NT2/D1 (cell line): ENCODE results near the gene SOX10.

Experiments
- DNase-seq: peaks from one replicate; pipeline ENCODE4 v3.0.0-alpha.2; 2011; ENCODE audit warnings: low read depth, low spot score
- H3K27me3 ChIP-seq: 2 replicates; pipeline ENCODE4 v1.6.0; 2011; ENCODE audit warnings: mild to moderate bottlenecking; ENCODE audit not compliant: insufficient read length, insufficient read depth
- H3K36me3 ChIP-seq: 2 replicates; pipeline ENCODE4 v1.6.1; 2011; ENCODE audit warnings: mild to moderate bottlenecking, low read length, mixed read lengths; ENCODE audit not compliant: insufficient read depth, insufficient read length
- H3K4me1 ChIP-seq: 2 replicates; pipeline ENCODE4 v1.5.1; 2011; ENCODE audit not compliant: insufficient read depth, insufficient read length
- H3K4me3 ChIP-seq: 2 replicates; pipeline ENCODE4 v1.5.1; 2011; ENCODE audit warnings: low read depth; ENCODE audit not compliant: insufficient read length
- H3K9ac ChIP-seq: 2 replicates; pipeline ENCODE4 v1.6.0; 2011; ENCODE audit warnings: low read depth; ENCODE audit not compliant: insufficient read length
- H3K9me3 ChIP-seq: 2 replicates; pipeline ENCODE4 v1.5.1; 2011; ENCODE audit warnings: mild to moderate bottlenecking, low read length; ENCODE audit not compliant: insufficient read depth
- SUZ12 ChIP-seq: IDR thresholded peaks from 2 replicates; pipeline ENCODE4 v1.6.1; 2011; ENCODE audit not compliant: insufficient read length, insufficient read depth; ENCODE audit errors: extremely low read depth
- YY1 ChIP-seq: IDR thresholded peaks from 2 replicates; pipeline ENCODE4 v1.6.1; 2011; ENCODE audit not compliant: insufficient read length, insufficient read depth
- ZNF274 ChIP-seq: IDR thresholded peaks from 2 replicates; pipeline ENCODE4 v1.6.1; 2011; ENCODE audit warnings: mild to moderate bottlenecking, low read depth, low read length

Gene SOX10

GRCh38 chr22:37971475-37972434, 12.6 kb downstream of the SOX10 start:
- TF ChIP-seq ZNF274 (no peak), SUZ12 (no peak), YY1 (no peak)
- H3K9me3 ChIP-seq, result no peaks in the 10 kb centered on the region
- H3K9ac ChIP-seq, result no peak overlapping the region
- no peaks in the 10 kb centered on the region for H3K27me3 ChIP-seq
- no peak overlapping the region for H3K4me3 ChIP-seq
- peaks cover 19% of the 10 kb centered on the region for H3K4me1 ChIP-seq
- peaks cover 41% of the 10 kb centered on the region for H3K36me3 ChIP-seq
- DNase-seq, result peak; percentile 42

DNA sequence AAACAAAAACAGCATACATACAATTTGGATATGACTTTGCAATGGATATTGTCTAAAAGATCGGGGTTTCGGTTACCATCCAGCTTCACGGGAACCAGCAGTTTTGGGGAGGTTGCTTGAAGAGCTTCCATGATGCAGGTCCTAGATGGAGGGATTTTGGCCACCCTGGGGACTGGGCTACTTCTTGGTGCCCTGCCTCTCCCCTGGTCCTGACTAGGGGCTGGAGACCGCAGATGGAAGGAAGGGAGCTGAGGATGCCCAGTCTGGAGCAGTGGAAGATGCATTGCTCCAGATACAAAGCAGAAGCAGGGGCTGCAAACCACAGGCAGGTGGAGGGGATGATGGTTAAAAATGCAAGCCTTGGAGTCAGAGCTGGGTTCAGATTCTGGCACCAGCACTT, 13.5 kb downstream of the SOX10 start:
- no peak for DNase-seq
- Histone ChIP-seq H3K4me1 (peaks cover 20% of the 10 kb centered on the region), H3K4me3 (no peak overlapping the region), H3K9me3 (no peaks in the 10 kb centered on the region), H3K9ac (peak overlapping the region; percentile 44), H3K27me3 (no peaks in the 10 kb centered on the region), H3K36me3 (peaks cover 47% of the 10 kb centered on the region)
- TF ChIP-seq YY1 (no peak), SUZ12 (no peak), ZNF274 (no peak)

- no peak for DNase-seq
- H3K36me3 ChIP-seq, result peaks cover 49% of the 10 kb centered on the region
Observed at GRCh38 chr22:37968452-37969251, 15.7 kb downstream of the SOX10 start.

GRCh38 chr22:37967637-37968451, 16.5 kb downstream of the SOX10 start:
- H3K27me3 ChIP-seq, result no peaks in the 10 kb centered on the region
- H3K9ac ChIP-seq, result no peak overlapping the region
- H3K36me3 ChIP-seq, result peaks cover 49% of the 10 kb centered on the region
- no peaks in the 10 kb centered on the region for H3K9me3 ChIP-seq
- no peak overlapping the region for H3K4me3 ChIP-seq
- DNase-seq, result no peak
- no peak for TF ChIP-seq ZNF274
- no peak for TF ChIP-seq YY1
- TF ChIP-seq SUZ12, result no peak
- H3K4me1 ChIP-seq, result peaks cover 20% of the 10 kb centered on the region

More at GRCh38 chr22:37968452-37969251, 15.7 kb downstream of the SOX10 start:
- H3K27me3 ChIP-seq, result no peaks in the 10 kb centered on the region
- no peaks in the 10 kb centered on the region for H3K9me3 ChIP-seq
- H3K9ac ChIP-seq, result no peak overlapping the region
- H3K4me3 ChIP-seq, result no peak overlapping the region
- no peak for TF ChIP-seq YY1
- peaks cover 23% of the 10 kb centered on the region for H3K4me1 ChIP-seq

DNA sequence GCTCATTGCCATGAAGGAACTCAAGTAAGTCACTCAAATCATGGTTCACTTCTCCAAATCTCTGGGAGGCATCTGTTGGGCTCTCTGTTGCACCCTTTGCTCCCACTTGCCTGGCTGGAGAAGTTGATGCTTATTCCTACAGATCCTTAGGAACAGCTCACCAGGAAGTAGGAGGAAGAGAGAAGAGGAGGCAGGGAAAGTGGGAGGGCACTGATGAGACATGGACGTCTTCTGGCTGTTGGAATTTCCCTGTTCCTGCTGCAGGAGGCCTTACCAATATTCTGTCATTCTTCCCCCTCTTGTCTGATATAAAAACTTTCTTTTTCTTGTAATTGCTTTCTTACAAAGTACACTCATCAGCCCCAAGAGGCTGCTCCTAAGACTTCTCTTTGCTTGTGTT, 17.2 kb downstream of the SOX10 start:
- no peak overlapping the region for H3K4me3 ChIP-seq
- H3K4me1 ChIP-seq, result peaks cover 15% of the 10 kb centered on the region
- H3K9me3 ChIP-seq, result no peaks in the 10 kb centered on the region
- H3K27me3 ChIP-seq, result no peaks in the 10 kb centered on the region
- peaks cover 50% of the 10 kb centered on the region for H3K36me3 ChIP-seq
- H3K9ac ChIP-seq, result no peak overlapping the region
- DNase-seq, result no peak
- no peak for TF ChIP-seq YY1

DNA sequence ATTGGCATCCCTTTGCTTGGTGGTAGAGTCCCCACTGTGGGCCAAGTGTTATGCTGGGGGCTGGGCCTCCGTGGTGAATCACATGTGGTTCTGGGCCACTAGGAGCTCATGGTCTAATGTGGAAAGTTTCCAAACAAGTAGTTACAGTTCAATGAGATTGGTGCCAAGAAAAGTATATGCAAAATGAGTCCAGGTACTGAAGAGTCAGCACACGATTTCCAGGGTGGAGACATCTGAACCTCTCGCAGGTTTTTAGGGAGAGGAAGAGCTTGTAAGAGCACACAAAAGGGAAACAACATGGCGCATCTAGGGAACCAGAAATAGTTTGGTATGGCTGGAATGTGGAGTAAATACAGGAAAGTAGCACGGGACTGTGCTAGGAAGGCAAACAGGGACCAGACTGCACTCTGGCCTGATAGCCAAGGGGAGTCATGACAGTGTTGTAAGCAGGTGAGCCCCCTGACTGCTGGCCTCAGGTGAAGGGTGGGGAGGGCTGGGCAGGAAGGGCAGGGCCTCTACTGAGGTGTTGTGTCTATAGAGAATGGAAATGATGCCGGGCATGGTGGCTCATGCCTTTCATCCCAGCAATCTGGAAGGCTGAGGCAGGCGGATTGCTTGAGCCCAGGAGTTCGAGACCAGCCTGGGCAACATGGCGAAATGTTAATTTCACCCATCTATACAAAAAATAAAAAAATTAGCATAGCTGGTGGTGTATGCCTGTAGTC, 18.3 kb downstream of the SOX10 start:
- Histone ChIP-seq H3K27me3 (no peaks in the 10 kb centered on the region), H3K4me1 (peaks cover 9% of the 10 kb centered on the region), H3K4me3 (no peak overlapping the region), H3K36me3 (peaks cover 60% of the 10 kb centered on the region), H3K9me3 (no peaks in the 10 kb centered on the region), H3K9ac (no peak overlapping the region)
- TF ChIP-seq YY1 (no peak), ZNF274 (no peak), SUZ12 (no peak)
- no peak for DNase-seq

GRCh38 chr22:37961062-37961461, 23.3 kb downstream of the SOX10 start:
- Histone ChIP-seq H3K27me3 (no peaks in the 10 kb centered on the region), H3K4me3 (no peak overlapping the region), H3K36me3 (peaks cover 68% of the 10 kb centered on the region), H3K4me1 (peaks cover 3% of the 10 kb centered on the region), H3K9ac (no peak overlapping the region), H3K9me3 (no peaks in the 10 kb centered on the region)
- TF ChIP-seq YY1, result no peak
- TF ChIP-seq ZNF274, result no peak
- no peak for TF ChIP-seq SUZ12
- DNase-seq, result no peak
